NCI-H2227 (cell line): ENCODE results near the gene KCNA1.
"Not testable (repeated sequence)": the region's sequence is repeated elsewhere in the genome, so short reads cannot be mapped to it uniquely, and the experiment has no call there.

Experiments used
- DNase-seq: peaks from one replicate; lab custom pipeline; 2025; ENCODE audit not compliant: unreplicated experiment; lab: John Stamatoyannopoulos, UW

The KCNA1 gene

GRCh38 chr12:4909734-4910501 is at the start of gene KCNA1:
TSS of gene KCNA1 (plus strand) at chr12:4909905. CDS start at chr12:4911379, 1,474 bp downstream.
- DNase-seq = peak; percentile 54

- no peak for DNase-seq
These were observed 49.0 kb upstream of the KCNA1 start for GRCh38 chr12:4860741-4861140.

- DNase-seq = no peak
These were observed 46.9 kb upstream of the KCNA1 start for GRCh38 chr12:4862809-4863208.

GRCh38 chr12:4864575-4864974 is 45.1 kb upstream of the KCNA1 start:
- no peak for DNase-seq

GRCh38 chr12:4865246-4865645 is 44.5 kb upstream of the KCNA1 start:
- DNase-seq = no peak

GRCh38 chr12:4866299-4866698 is 43.4 kb upstream of the KCNA1 start:
- DNase-seq = no peak

- no peak for DNase-seq
These were observed 42.3 kb upstream of the KCNA1 start for GRCh38 chr12:4867384-4867783.

GRCh38 chr12:4870423-4870822 is 39.3 kb upstream of the KCNA1 start:
- DNase-seq = no peak

- DNase-seq = no peak
These were observed 38.2 kb upstream of the KCNA1 start for GRCh38 chr12:4871514-4871913.

- DNase-seq = no peak
These were observed 35.8 kb upstream of the KCNA1 start for GRCh38 chr12:4873947-4874346.

- DNase-seq = no peak
These were observed 35.0 kb upstream of the KCNA1 start for GRCh38 chr12:4874671-4875070.

- not testable (repeated sequence) for DNase-seq
These were observed 30.2 kb upstream of the KCNA1 start for GRCh38 chr12:4879481-4879880.

- no peak for DNase-seq
These were observed 28.2 kb upstream of the KCNA1 start for GRCh38 chr12:4881266-4882064.

GRCh38 chr12:4891866-4892265 is 17.8 kb upstream of the KCNA1 start:
- DNase-seq = no peak

GRCh38 chr12:4892418-4892817 is 17.3 kb upstream of the KCNA1 start:
- DNase-seq = no peak

- DNase-seq = peak; percentile 1
These were observed 15.7 kb upstream of the KCNA1 start for GRCh38 chr12:4894019-4894418.

GRCh38 chr12:4899364-4899763 is 10.3 kb upstream of the KCNA1 start:
- DNase-seq = peak; percentile 7

GRCh38 chr12:4900327-4900726 is 9.4 kb upstream of the KCNA1 start:
- no peak for DNase-seq

GRCh38 chr12:4905316-4905715 is 4.4 kb upstream of the KCNA1 start:
- no peak for DNase-seq

- DNase-seq = peak; percentile 90
These were observed 858 bp upstream of the KCNA1 start for GRCh38 chr12:4908684-4909409.

- DNase-seq = peak; percentile 54
These were observed 333 bp upstream of the KCNA1 start for GRCh38 chr12:4909410-4909733.
